ENCODE results near the gene POLD2. TPM values are rescaled to one million over a fixed set of nuclear protein-coding genes. Genes with fewer than 3 reads are reported as not detected.

The POLD2 gene
- total RNA-seq, 1 experiment from 2014 or later, result 131 TPM

DNA sequence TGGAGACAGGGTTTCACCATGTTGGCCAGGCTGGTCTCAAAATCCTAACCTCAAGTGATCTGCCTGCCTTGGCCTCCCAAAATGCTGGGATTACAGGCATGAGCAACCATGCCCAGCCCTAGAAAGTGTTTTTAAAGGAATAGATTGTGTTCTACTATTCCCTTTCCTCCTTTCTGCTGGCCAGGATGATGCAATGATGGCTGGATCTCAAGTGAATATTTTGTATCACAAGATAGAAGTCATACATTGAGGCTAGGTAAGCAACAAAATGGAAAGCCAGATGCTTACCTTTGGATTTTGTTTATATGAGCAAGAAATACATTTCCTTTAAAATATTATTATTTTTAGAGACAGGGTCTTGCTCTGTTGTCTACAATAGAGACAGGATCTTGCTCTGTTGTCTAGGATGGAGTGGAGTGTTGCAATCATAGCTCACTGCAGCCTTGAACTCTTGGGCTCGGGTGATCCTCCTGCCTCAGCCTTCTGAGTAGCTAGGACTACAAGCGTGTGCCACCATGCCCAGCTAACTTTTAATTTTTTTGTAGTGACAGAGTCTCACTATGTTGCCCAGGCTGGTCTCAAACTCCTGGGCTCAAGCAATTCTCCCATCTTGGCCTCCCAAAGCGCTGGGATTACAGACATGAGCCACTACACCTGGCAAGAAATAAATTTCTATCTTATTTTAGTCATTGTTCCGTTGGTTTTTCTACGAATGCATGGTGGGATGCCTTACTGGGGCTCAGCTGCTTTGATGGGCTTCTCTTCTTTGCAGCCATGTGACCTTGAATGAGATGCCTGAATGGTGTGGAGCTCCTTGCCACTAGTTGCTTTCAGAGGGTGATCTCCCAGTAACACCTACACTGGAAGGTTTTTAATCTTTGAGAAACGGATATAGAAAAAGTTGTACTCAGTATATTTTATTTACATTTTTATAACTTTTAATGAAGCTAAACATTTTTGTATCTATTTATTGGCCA lies 25.0 kb downstream of the POLD2 start:
- Histone ChIP-seq H4K20me1 (ENCODE audit: control insufficient read depth, insufficient read depth, insufficient read length) (no peaks in the 10 kb centered on the region), H4K8ac (replicated peaks; ENCODE audit: insufficient read length, low read depth, low read length) (no peak overlapping the region), H3K27ac (ENCODE audit: insufficient read length, low read depth, low read length) (no peak overlapping the region), H3K27me3 (ENCODE audit: insufficient read depth, low read length) (no peaks in the 10 kb centered on the region; the same call in 1 of the 2 replicates), H3K4me2 (ENCODE audit: insufficient read depth, insufficient read length, low read length) (no peak overlapping the region), H3K79me2 (ENCODE audit: insufficient read depth, low read length) (no peaks in the 10 kb centered on the region), H3K79me1 (ENCODE audit: insufficient read depth, low read depth, low read length, poor library complexity, severe bottlenecking) (no peaks in the 10 kb centered on the region), H2AFZ (ENCODE audit: low read length) (no peak overlapping the region), H3K14ac (ENCODE audit: insufficient read depth, low read length) (no peak overlapping the region), H3T11ph (ENCODE audit: low read length) (no peak overlapping the region), H3K23me2 (ENCODE audit: insufficient read length, low read depth, low read length, poor library complexity, severe bottlenecking) (no peaks in the 10 kb centered on the region), H2BK15ac (ENCODE audit: low read depth, low read length) (no peak overlapping the region), H2BK120ac (ENCODE audit: low read depth, low read length, poor library complexity, severe bottlenecking) (no peak overlapping the region), H4K91ac (ENCODE audit: insufficient read length, low read depth, low read length) (no peak overlapping the region), H4K5ac (ENCODE audit: insufficient read length, low read depth, low read length) (no peak overlapping the region), H2BK5ac (ENCODE audit: insufficient read length, low read length) (no peak overlapping the region), H2BK20ac (ENCODE audit: low read depth, low read length, poor library complexity, severe bottlenecking) (no peak overlapping the region), H3K18ac (ENCODE audit: insufficient read length, low read depth, low read length) (no peak overlapping the region), H2BK12ac (ENCODE audit: insufficient read length, low read depth, low read length) (no peak overlapping the region), H3K4me1 (ENCODE audit: insufficient read depth, low read length) (no peaks in the 10 kb centered on the region), H3K56ac (ENCODE audit: insufficient read length, low read depth, low read length) (no peak overlapping the region), H2AK5ac (ENCODE audit: insufficient read length, low read length) (no peak overlapping the region), H3K4ac (ENCODE audit: low read depth, low read length) (no peak overlapping the region), H3K9ac (ENCODE audit: extremely low read depth, insufficient read length, low read length) (no peak overlapping the region), H3K23ac (ENCODE audit: insufficient read length, low read depth, low read length) (no peak overlapping the region), H3K9me3 (ENCODE audit: control insufficient read depth, low read depth, low read length) (no peaks in the 10 kb centered on the region)
- no CpG with 5 or more reads among the region's 6 CpGs for WGBS (ENCODE audit: extremely low coverage, insufficient read length, low lambda C conversion rate)
- Mint-ChIP-seq H3K36me3 (ENCODE audit: insufficient read depth in 1 of 3, low read depth in 3 of 3) (no peaks in the 10 kb centered on the region), H3K27ac (no peak overlapping the region), H3K27me3 (ENCODE audit: low read depth) (peaks cover 26% of the 10 kb centered on the region), H3K4me1 (peaks cover 1 to 8% of the 10 kb centered on the region in 2 experiments), H3K9me3 (no peaks in the 10 kb centered on the region; a peak in 1 of 5 replicates), H3K4me3 (no peak overlapping the region)
- TF ChIP-seq, protein P1, sequence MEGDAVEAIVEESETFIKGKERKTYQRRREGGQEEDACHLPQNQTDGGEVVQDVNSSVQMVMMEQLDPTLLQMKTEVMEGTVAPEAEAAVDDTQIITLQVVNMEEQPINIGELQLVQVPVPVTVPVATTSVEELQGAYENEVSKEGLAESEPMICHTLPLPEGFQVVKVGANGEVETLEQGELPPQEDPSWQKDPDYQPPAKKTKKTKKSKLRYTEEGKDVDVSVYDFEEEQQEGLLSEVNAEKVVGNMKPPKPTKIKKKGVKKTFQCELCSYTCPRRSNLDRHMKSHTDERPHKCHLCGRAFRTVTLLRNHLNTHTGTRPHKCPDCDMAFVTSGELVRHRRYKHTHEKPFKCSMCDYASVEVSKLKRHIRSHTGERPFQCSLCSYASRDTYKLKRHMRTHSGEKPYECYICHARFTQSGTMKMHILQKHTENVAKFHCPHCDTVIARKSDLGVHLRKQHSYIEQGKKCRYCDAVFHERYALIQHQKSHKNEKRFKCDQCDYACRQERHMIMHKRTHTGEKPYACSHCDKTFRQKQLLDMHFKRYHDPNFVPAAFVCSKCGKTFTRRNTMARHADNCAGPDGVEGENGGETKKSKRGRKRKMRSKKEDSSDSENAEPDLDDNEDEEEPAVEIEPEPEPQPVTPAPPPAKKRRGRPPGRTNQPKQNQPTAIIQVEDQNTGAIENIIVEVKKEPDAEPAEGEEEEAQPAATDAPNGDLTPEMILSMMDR (conservative IDR thresholded peaks at IDR 0.05), result no peak
- DNase-seq, result no peak
